Dendritic cell treated with granulocyte-macrophage colony-stimulating factor and Interleukin-4, amounts not matched to agents 40 ng/mL and 50 ng/mL, for 4 days (primary cell): ENCODE data around the gene PLPP2.
"Not testable (repeated sequence)": the region's sequence is repeated elsewhere in the genome, so short reads cannot be mapped to it uniquely, and the experiment has no call there.

Experiments
- H3K27ac Mint-ChIP-seq: one replicate; pipeline ENCODE4 v1.8.0; 2022; ENCODE audit warnings: mild to moderate bottlenecking, mixed read lengths
- H3K27me3 Mint-ChIP-seq: one replicate; pipeline ENCODE4 v1.8.0; 2022; ENCODE audit warnings: mild to moderate bottlenecking, mixed read lengths
- H3K36me3 Mint-ChIP-seq: one replicate; pipeline ENCODE4 v1.8.0; 2022; ENCODE audit warnings: low read depth, mixed read lengths
- H3K4me1 Mint-ChIP-seq: one replicate; pipeline ENCODE4 v1.8.0; 2022; ENCODE audit warnings: low read depth, mixed read lengths
- H3K4me3 Mint-ChIP-seq: one replicate; pipeline ENCODE4 v1.8.0; 2022; ENCODE audit warnings: mild to moderate bottlenecking, moderate library complexity, mixed read lengths
- H3K9me3 Mint-ChIP-seq: one replicate; pipeline ENCODE4 v1.8.0; 2022; ENCODE audit warnings: mixed read lengths
- intact Hi-C: fragments of 100-400 bp; cut with micrococcal nuclease; formaldehyde crosslinking; loops from one replicate; pipeline ENCODE4 v1.15.0; 2022

PLPP2 gene

GRCh38 chr19:279231-279630 is 12.0 kb downstream of the PLPP2 start:
- peaks cover 30% of the 10 kb centered on the region for H3K27me3 Mint-ChIP-seq
- H3K27ac Mint-ChIP-seq, result no peak overlapping the region
- H3K9me3 Mint-ChIP-seq, result no peaks in the 10 kb centered on the region
- intact Hi-C loops, result no loop called here
- no peaks in the 10 kb centered on the region for H3K36me3 Mint-ChIP-seq
- no peaks in the 10 kb centered on the region for H3K4me1 Mint-ChIP-seq
- H3K4me3 Mint-ChIP-seq, result no peak overlapping the region

GRCh38 chr19:277581-278165 is 13.5 kb downstream of the PLPP2 start:
- intact Hi-C loops, result no loop called here
- no peaks in the 10 kb centered on the region for H3K36me3 Mint-ChIP-seq
- H3K27me3 Mint-ChIP-seq, result peaks cover 25% of the 10 kb centered on the region
- H3K4me3 Mint-ChIP-seq, result no peak overlapping the region
- no peak overlapping the region for H3K27ac Mint-ChIP-seq
- no peaks in the 10 kb centered on the region for H3K4me1 Mint-ChIP-seq
- no peaks in the 10 kb centered on the region for H3K9me3 Mint-ChIP-seq

GRCh38 chr19:277131-277530 is 14.1 kb downstream of the PLPP2 start:
- no peak overlapping the region for H3K4me3 Mint-ChIP-seq
- H3K4me1 Mint-ChIP-seq, result no peaks in the 10 kb centered on the region
- H3K27me3 Mint-ChIP-seq, result peaks cover 25% of the 10 kb centered on the region
- no peaks in the 10 kb centered on the region for H3K36me3 Mint-ChIP-seq
- H3K27ac Mint-ChIP-seq, result no peak overlapping the region
- no peaks in the 10 kb centered on the region for H3K9me3 Mint-ChIP-seq
- intact Hi-C loops, result no loop called here

GRCh38 chr19:275958-276646 is 15.1 kb downstream of the PLPP2 start:
- Mint-ChIP-seq H3K4me1 (no peaks in the 10 kb centered on the region), H3K36me3 (no peaks in the 10 kb centered on the region), H3K27me3 (peaks cover 25% of the 10 kb centered on the region), H3K9me3 (no peaks in the 10 kb centered on the region), H3K4me3 (no peak overlapping the region), H3K27ac (no peak overlapping the region)
- intact Hi-C loops, result no loop called here

DNA sequence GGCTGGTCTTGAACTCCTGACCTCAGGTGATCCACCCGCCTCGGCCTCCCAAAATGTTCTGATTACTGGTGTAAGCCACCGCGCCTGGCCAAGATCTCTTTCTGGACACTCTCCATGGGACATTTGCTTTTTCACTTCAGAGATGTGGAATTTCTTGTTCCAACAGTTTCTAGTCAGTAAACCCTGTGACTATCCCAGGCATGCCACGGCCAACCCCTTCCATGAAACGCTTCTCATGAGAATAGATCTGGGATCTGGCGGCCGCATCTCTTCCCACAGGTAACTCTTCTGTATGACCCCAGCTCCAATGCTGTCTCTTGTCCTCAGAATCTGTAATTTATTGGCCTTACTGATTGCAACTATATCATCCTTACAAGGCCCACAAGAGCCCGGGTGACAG is 16.2 kb downstream of the PLPP2 start:
- Mint-ChIP-seq H3K9me3 (no peaks in the 10 kb centered on the region), H3K27ac (no peak overlapping the region), H3K4me1 (no peaks in the 10 kb centered on the region), H3K4me3 (no peak overlapping the region), H3K36me3 (no peaks in the 10 kb centered on the region), H3K27me3 (peaks cover 27% of the 10 kb centered on the region)
- intact Hi-C loops, result no loop called here

GRCh38 chr19:273393-273792 is 17.8 kb downstream of the PLPP2 start:
- H3K9me3 Mint-ChIP-seq, result no peaks in the 10 kb centered on the region
- no peak overlapping the region for H3K4me3 Mint-ChIP-seq
- no peaks in the 10 kb centered on the region for H3K36me3 Mint-ChIP-seq
- intact Hi-C loops, result no loop called here
- H3K4me1 Mint-ChIP-seq, result no peaks in the 10 kb centered on the region
- peaks cover 30% of the 10 kb centered on the region for H3K27me3 Mint-ChIP-seq
- H3K27ac Mint-ChIP-seq, result no peak overlapping the region

DNA sequence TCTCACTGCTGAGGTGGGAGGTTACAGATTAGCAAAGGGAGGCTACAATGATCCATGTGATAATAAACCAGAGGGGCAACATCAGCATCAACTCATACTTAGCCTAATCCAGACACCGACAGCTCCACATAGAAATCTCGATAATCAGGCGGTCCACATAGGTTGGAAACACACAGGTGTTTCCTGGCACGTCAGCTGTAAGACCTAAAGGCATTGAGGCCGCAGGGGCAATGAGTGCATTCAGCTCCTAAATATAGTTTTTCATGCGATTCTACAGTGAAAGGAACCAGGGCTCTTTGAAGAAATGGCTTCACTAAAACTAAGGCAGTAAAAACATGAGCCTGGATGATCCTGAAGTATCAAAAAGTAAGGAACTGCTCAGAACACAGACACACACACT is 19.3 kb downstream of the PLPP2 start:
- Mint-ChIP-seq H3K9me3 (no peaks in the 10 kb centered on the region), H3K27ac (no peak overlapping the region), H3K4me3 (no peak overlapping the region), H3K4me1 (peaks cover 7% of the 10 kb centered on the region), H3K27me3 (peaks cover 30% of the 10 kb centered on the region), H3K36me3 (no peaks in the 10 kb centered on the region)
- intact Hi-C loops, result no loop called here

DNA sequence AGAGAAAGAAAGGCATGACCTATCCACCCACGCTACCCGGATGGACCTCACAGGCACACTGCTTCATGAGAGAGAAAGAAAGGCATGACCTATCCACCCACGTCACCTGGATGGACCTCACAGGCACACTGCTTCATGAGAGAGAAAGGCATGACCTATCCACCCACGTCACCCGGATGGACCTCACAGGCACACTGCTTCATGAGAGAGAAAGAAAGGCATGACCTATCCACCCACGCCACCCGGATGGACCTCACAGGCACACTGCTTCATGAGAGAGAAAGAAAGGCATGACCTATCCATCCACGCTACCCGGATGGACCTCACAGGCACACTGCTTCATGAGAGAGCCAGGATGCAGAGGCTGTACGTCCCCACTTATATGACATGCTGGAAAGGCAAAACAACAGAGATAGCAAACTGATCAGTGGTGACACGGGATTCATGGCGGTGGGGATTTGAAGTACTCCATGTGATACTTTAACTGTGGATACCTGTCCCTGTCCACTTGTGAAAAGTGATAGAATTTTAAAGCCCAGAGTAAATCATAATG is 20.4 kb downstream of the PLPP2 start:
- H3K9me3 Mint-ChIP-seq, H3K27ac Mint-ChIP-seq, H3K36me3 Mint-ChIP-seq, intact Hi-C loops, H3K4me3 Mint-ChIP-seq: not testable (repeated sequence)
- peaks cover 10% of the 10 kb centered on the region for H3K4me1 Mint-ChIP-seq
- H3K27me3 Mint-ChIP-seq, result peaks cover 35% of the 10 kb centered on the region

DNA sequence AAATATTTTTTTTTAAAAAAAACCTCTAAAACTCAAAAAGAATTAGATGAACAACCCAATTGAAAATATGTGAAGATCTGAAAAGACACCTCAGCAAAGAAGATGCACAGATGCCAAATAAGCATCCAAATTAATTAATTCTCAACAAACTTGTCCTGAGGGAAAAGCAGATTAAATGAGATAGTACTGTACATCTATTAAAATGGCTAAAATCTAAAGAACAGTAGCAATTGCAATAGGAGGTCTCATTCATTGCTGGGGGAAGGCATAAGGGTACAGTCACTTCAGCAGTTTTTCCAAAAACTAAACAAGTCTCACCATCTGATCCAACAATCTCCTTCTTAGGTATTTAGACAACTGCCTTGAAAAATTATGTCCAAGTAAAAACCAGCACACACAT is 22.0 kb downstream of the PLPP2 start:
- peaks cover 42% of the 10 kb centered on the region for H3K27me3 Mint-ChIP-seq

DNA sequence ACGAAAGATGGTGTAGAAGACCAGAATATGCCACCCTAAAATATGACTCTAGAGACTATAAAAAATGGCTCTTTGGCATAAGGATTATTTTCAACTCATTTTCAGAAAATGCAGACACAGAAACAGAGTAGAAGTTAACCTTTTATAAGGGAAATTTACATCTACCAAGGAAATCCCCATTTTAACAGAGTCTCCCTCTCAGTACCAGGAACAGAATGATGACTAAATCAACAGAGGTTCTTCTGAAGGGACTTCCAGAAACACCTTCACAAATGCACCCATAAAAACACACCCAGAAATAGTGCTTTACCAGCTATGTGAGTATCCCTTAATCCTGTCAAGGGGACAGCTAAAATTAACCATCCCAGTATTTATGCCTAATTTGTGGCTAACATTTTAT is 29.1 kb downstream of the PLPP2 start:
- Mint-ChIP-seq H3K27me3 (peaks cover 36% of the 10 kb centered on the region), H3K27ac (no peak overlapping the region), H3K4me1 (peaks cover 6% of the 10 kb centered on the region), H3K9me3 (no peaks in the 10 kb centered on the region), H3K4me3 (no peak overlapping the region), H3K36me3 (no peaks in the 10 kb centered on the region)
- intact Hi-C loops, result no loop called here

More for the DNA sequence above, 22.0 kb downstream of the PLPP2 start:
- no peak overlapping the region for H3K4me3 Mint-ChIP-seq
- no peaks in the 10 kb centered on the region for H3K36me3 Mint-ChIP-seq
- intact Hi-C loops, result no loop called here
- peaks cover 10% of the 10 kb centered on the region for H3K4me1 Mint-ChIP-seq
- no peak overlapping the region for H3K27ac Mint-ChIP-seq
- H3K9me3 Mint-ChIP-seq, result no peaks in the 10 kb centered on the region

GRCh38 chr19:256804-257203 is 34.4 kb downstream of the PLPP2 start:
- peaks cover 18% of the 10 kb centered on the region for H3K27me3 Mint-ChIP-seq
- intact Hi-C loops, H3K4me1 Mint-ChIP-seq: not testable (repeated sequence)

GRCh38 chr19:252421-253186 is 38.6 kb downstream of the PLPP2 start:
- H3K9me3 Mint-ChIP-seq, H3K4me3 Mint-ChIP-seq, H3K36me3 Mint-ChIP-seq, H3K27ac Mint-ChIP-seq, H3K4me1 Mint-ChIP-seq, intact Hi-C loops: not testable (repeated sequence)
- peaks cover 12% of the 10 kb centered on the region for H3K27me3 Mint-ChIP-seq

More at GRCh38 chr19:256804-257203, 34.4 kb downstream of the PLPP2 start:
- not testable (repeated sequence) for H3K9me3 Mint-ChIP-seq, H3K4me3 Mint-ChIP-seq, H3K36me3 Mint-ChIP-seq, H3K27ac Mint-ChIP-seq

DNA sequence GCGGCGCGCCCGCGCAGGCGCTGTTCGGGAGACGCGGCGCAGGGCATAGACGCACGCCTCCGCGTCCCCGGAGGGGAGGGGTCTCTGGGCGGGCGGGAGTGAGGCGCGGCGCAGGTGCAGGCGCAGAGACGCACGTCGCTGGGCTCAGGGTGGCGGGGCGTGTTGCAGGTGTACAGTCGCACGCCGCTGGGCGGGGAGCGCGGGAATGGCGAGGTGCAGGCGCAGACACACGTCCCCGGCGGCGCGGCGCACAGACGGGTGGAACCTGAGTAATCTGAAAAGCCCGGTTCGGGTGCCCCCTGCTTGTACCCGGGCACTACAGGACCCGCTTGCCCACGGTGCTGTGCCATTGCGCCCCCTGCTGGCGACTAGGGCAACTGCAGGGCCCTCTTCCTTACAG is 44.7 kb downstream of the PLPP2 start:
- no peak overlapping the region for H3K4me3 Mint-ChIP-seq
- H3K27ac Mint-ChIP-seq, result no peak overlapping the region
- no peaks in the 10 kb centered on the region for H3K4me1 Mint-ChIP-seq
- H3K36me3 Mint-ChIP-seq, result no peaks in the 10 kb centered on the region
- no peaks in the 10 kb centered on the region for H3K9me3 Mint-ChIP-seq
- H3K27me3 Mint-ChIP-seq, result peaks cover 1% of the 10 kb centered on the region
- intact Hi-C loops, result no loop called here

GRCh38 chr19:245900-246299 is 45.3 kb downstream of the PLPP2 start:
- H3K27me3 Mint-ChIP-seq, H3K4me1 Mint-ChIP-seq, H3K4me3 Mint-ChIP-seq, H3K27ac Mint-ChIP-seq, H3K9me3 Mint-ChIP-seq, intact Hi-C loops, H3K36me3 Mint-ChIP-seq: not testable (repeated sequence)
